Panc1 (cell line): ENCODE measurements around the gene OR52K2.

Experiments used
- CTCF ChIP-seq: fragments of 450-650 bp; IDR thresholded peaks from 2 replicates; pipeline ENCODE4 v1.5.1; 2017; ENCODE audit warnings: mild to moderate bottlenecking
- POLR2AphosphoS5 ChIP-seq: IDR thresholded peaks from 2 replicates; pipeline ENCODE4 v1.6.1; 2012; ENCODE audit warnings: mild to moderate bottlenecking, low read depth, low read length, moderate library complexity

- TF ChIP-seq CTCF (no peak), POLR2AphosphoS5 (no peak)
Measured at GRCh38 chr11:4455419-4455818, 6.3 kb downstream of the OR52K2 start.
